DOHH2 (cell line): Measurements from ENCODE around the gene LRWD1.
A peak's percentile ranks its signal among the peaks of the same experiment; 100 is the strongest.

Experiments used
- EZH2phosphoT487 ChIP-seq: fragments of 200-600 bp; sonication (generic); IDR thresholded peaks from 2 replicates; pipeline ENCODE4 v1.6.1; 2017; ENCODE audit warnings: borderline replicate concordance, mild to moderate bottlenecking, antibody characterized with exemption, low read length, moderate library complexity, mixed read lengths
- TF ChIP-seq, protein P1 (sequence below): fragments of 200-600 bp; sonication (generic); IDR thresholded peaks from one replicate; pipeline ENCODE4 v1.5.1; 2014; ENCODE audit warnings: antibody characterized with exemption, mild to moderate bottlenecking, low read depth, low read length; ENCODE audit not compliant: poor library complexity, severe bottlenecking

DNA sequence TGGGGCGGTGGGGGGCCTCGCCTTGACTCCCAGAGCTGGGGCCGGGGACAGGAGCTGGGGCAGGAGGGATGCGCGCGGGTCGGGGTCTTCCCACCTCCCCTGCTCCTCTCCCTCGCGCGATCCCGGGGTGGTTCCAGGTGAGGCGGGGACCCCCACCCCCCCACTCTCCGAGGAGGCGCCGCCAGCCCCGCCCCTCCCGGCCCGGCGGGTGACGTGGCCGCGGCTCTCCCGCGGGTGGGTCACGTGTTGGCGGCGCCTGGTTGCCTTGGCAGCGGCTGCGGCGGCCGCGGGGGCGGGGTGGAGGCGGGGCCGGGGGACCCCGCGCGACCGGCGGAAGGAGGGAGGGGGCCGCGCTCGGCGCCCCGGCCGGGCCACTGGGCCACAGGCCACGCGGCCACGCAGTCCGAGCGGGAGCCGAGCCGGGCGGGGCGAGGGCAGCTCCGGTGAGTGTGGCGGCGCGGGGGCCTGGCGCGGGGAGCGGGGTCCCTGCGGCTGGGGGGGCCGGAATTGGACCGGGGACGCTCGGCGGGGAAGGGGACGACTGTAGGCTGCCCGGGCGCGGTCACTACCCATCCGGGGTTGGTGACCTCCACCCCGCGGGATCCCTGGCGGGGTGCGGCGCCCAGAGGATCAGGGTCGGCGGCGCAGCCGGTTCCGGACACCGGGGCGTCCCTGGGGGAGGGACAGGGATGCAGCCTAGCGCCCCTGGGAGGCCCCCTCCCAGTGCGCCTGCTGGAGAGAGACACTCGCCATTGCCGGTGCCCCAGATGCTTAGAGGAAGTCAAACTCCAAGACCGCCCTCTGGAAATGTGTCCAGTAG is 31.4 kb upstream of the LRWD1 start, which contains the start of gene ORAI2:
- TF ChIP-seq, protein P1, sequence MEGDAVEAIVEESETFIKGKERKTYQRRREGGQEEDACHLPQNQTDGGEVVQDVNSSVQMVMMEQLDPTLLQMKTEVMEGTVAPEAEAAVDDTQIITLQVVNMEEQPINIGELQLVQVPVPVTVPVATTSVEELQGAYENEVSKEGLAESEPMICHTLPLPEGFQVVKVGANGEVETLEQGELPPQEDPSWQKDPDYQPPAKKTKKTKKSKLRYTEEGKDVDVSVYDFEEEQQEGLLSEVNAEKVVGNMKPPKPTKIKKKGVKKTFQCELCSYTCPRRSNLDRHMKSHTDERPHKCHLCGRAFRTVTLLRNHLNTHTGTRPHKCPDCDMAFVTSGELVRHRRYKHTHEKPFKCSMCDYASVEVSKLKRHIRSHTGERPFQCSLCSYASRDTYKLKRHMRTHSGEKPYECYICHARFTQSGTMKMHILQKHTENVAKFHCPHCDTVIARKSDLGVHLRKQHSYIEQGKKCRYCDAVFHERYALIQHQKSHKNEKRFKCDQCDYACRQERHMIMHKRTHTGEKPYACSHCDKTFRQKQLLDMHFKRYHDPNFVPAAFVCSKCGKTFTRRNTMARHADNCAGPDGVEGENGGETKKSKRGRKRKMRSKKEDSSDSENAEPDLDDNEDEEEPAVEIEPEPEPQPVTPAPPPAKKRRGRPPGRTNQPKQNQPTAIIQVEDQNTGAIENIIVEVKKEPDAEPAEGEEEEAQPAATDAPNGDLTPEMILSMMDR, result peak; percentile 30
- TF ChIP-seq EZH2phosphoT487, result no peak
